Left hindlimb (tissue), 1 donor: ENCODE data around the gene CD19.
"Not testable (repeated sequence)": the region's sequence is repeated elsewhere in the genome, so short reads cannot be mapped to it uniquely, and the experiment has no call there.

Source experiments
- DNase-seq: peaks from one replicate; pipeline ENCODE4 v3.0.0-alpha.2; 2018

Gene CD19

DNA sequence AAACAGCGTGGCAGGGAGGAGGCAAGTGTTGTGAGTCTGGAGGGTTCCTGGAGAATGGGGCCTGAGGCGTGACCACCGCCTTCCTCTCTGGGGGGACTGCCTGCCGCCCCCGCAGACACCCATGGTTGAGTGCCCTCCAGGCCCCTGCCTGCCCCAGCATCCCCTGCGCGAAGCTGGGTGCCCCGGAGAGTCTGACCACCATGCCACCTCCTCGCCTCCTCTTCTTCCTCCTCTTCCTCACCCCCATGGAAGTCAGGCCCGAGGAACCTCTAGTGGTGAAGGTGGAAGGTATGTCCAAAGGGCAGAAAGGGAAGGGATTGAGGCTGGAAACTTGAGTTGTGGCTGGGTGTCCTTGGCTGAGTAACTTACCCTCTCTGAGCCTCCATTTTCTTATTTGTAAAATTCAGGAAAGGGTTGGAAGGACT is at the start of gene CD19:
Gene CD19, plus strand, starts transcription at position 171 of the 425 bp plus-strand sequence. Its CDS starts 30 bp downstream, at position 201.
- DNase-seq, result no peak

- no peak for DNase-seq
Measured at GRCh38 chr16:28882551-28883160, 49.1 kb upstream of the CD19 start.

GRCh38 chr16:28883221-28883996 is 48.4 kb upstream of the CD19 start:
- no peak for DNase-seq

DNA sequence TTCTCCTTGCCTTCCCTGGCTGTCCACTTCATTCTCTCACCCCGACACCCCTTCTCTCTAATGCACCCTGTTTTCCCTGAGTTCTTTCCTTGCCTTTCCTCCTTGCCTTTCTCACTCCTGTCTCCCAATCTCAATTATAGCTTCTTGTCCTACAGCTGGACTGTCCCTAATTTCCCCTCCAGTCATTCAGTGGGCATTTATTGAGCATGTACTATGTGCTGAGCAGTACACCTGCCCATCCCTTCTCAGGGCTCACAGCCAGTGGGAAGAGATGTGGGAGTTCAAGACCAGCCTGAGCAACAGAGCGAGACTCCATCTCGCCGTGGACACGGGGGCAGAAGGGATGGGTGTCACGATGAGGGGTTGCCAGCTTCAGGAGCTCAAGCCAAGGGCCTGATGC is 47.7 kb upstream of the CD19 start:
- no peak for DNase-seq

DNA sequence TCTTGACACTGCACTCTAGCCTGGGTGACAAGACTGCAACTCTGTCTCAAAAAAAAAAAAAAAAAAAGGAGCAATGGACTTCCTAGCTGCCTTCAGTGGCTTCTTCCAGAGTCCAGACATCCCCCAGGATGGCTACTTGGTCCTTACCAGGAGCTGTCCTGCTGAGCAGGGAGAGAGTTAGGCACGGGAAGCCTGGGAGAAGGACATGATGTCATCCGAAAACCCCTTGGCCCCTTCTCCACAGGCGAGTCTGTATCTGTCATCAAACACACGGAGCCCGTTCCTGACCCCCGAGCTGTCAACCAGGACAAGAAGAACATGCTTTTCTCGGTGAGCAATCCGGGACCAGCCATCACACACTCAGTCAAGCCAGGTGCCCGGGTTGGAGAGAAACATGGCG is 44.8 kb upstream of the CD19 start:
- DNase-seq, result no peak

GRCh38 chr16:28890355-28890754 is 41.4 kb upstream of the CD19 start:
- not testable (repeated sequence) for DNase-seq

DNA sequence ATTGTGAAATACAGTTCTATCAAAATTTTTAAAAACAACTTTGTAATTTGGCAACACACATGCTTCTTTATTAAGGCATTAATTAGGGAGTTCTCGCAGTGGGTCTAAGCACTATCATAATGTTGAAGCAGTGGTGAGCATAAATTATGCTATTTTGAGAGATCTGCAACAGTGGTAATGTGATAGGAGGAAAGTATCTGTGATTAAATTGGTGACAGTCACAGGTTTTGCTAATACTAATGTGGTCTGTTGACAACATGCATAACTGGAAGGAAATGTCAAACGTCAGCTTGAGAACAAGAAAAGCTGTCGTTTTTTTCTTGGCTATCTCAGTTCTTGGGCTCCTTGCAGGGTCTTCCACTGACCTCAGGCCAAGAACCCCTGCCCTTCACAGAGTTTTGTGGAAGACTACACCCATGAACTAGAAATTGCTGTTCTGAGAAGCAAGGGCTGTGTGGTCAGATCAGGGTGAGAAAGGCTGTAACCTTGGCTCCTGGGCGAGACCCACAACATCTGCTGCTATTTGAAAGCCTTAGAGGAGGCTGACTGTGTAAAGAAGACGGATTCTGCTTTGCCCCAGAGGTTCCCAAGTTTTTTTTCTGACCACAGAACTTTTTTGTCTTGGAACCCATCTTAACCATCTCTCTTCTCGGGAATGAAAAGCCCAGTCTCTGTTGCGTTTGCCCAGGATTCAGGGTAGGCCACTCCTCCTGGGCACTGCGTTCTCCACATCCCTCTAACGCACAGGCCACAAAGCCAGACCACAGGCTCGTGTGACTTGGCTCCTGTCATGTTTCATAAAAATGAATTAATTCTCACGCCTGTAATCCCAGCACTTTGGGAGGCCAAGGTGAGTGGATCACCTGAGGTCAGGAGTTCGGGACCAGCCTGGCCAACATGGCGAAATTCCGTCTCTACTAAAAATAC is 39.5 kb upstream of the CD19 start:
- DNase-seq, result no peak

- no peak for DNase-seq
Measured at GRCh38 chr16:28893291-28893690, 38.5 kb upstream of the CD19 start.

- DNase-seq, result no peak
Measured at GRCh38 chr16:28895609-28896008, 36.2 kb upstream of the CD19 start.

GRCh38 chr16:28897826-28898225 is 33.9 kb upstream of the CD19 start:
- DNase-seq, result no peak

GRCh38 chr16:28898266-28898665 is 33.5 kb upstream of the CD19 start:
- DNase-seq, result no peak

GRCh38 chr16:28898942-28899341 is 32.8 kb upstream of the CD19 start:
- no peak for DNase-seq

DNA sequence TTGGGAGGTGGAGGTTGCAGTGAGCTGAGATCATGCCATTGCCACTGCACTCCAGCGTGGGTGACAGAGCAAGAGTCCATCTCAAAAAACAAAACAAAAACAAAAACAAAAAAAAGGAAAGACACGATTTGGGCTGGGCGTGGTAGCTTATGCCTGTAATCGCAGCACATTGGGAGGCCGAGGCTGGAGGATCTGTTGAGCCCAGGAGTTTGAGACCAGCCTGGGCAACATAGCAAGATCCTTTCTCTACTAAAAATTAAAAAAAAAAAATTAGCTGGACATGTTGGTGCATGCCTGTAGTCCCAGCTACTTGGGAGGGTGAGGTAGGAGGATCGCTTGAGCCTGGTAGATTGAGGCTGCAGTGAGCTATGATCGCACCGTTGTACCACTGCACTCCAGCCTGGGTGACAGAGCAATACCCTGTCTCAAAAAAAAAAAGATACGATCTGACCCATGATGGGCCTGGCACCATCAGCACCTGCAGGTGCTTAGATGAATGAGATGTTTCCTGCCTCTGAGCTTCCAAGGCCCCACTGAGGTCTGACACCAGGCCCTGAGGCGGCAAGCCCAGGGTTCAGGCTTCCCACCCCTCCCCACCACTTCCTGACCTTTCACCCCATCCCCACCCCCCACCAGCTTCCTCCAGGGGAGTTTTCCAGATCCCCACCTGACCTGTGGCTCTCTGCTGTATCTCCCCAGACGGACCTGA is 31.7 kb upstream of the CD19 start:
- no peak for DNase-seq

DNA sequence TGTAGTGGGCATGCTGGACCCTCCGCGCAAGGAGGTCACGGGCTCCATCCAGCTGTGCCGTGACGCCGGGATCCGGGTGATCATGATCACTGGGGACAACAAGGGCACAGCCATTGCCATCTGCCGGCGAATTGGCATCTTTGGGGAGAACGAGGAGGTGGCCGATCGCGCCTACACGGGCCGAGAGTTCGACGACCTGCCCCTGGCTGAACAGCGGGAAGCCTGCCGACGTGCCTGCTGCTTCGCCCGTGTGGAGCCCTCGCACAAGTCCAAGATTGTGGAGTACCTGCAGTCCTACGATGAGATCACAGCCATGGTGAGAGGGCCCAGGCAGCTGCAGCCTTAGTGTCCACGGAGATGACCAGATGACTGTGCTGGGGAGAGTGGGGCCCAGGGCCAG is 31.2 kb upstream of the CD19 start:
- DNase-seq, result no peak

DNA sequence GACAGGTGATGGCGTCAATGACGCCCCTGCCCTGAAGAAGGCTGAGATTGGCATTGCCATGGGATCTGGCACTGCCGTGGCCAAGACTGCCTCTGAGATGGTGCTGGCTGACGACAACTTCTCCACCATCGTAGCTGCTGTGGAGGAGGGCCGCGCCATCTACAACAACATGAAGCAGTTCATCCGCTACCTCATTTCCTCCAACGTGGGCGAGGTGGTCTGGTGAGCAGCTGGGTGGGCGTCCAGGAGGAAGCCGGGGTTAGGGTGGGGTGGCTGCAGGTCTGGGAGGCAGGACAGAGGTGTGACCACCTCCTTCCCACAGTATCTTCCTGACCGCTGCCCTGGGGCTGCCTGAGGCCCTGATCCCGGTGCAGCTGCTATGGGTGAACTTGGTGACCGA is 29.9 kb upstream of the CD19 start:
- DNase-seq, result no peak

GRCh38 chr16:28902909-28903308 is 28.9 kb upstream of the CD19 start:
- DNase-seq, result no peak

- DNase-seq, result no peak
Measured at GRCh38 chr16:28903344-28904042, 28.3 kb upstream of the CD19 start.

DNA sequence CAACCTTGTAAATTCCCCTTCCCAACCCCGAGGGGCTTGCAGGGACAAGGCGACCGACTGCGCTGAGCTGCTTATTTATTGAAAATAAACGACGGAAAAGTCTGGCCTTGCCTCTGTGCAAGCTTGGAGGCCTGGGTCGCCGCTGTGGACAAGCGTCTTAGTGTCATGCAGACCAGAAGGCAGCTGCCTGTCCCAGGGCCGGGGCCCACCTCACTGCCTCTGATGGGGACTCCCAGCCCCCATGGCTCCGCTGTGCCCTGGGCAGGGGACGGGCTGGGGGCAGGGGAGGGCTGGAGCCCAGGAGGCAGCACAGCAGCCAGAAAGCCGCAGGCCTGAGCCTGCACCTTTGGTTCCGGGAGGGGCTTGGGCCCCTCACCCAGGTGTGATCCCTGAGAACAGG is 27.4 kb upstream of the CD19 start:
- no peak for DNase-seq

DNA sequence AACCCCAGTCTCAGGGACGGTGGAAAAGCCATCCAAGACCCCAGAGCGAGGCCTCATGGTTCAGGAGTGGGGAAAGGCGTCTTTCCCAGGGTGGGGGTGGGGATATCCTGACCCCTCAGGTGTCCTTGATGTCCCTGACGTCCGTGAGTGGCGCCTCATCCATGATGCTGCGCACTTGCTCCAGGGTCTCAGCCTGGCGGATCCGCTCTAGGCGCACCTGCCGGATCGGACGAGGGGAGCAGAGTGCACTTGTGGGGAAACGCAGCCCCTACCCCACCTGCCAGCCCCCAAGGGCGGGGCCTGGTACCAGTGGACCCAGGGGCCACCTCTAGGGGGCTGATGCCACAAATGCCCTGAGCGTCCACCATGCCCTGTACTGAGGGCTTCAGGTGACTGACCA is 26.9 kb upstream of the CD19 start:
- DNase-seq, result no peak

- DNase-seq, result no peak
Measured at GRCh38 chr16:28905229-28905754, 26.5 kb upstream of the CD19 start.

- DNase-seq, result no peak
Measured at GRCh38 chr16:28905800-28906372, 25.9 kb upstream of the CD19 start.
